Endothelial cell of umbilical vein (primary cell): ENCODE data around the gene ADI1. TPM values are rescaled to one million over a fixed set of nuclear protein-coding genes. Genes with fewer than 3 reads are reported as not detected.

Experiments
- BruUV-seq: library from RNA; stranded (reverse); fragments of 400-500 nt; replicated peaks from 2 replicates; lab custom pipeline; 2021; lab: Mats Ljungman, UMichigan
- CTCF ChIA-PET: fragments of 300-600, 350-600 bp; sonication (Branson Sonifier 250); formaldehyde crosslinking; loops from one replicate; lab custom pipeline; 2021; ENCODE audit warnings: antibody characterized with exemption, inconsistent platforms; lab: Charles Lee
- POLR2A ChIA-PET: fragments of 300-600, 350-600 bp; sonication (Branson Sonifier 250); formaldehyde crosslinking; loops from one replicate; lab custom pipeline; 2021; ENCODE audit warnings: antibody characterized with exemption, inconsistent platforms; lab: Charles Lee
- DNase-seq: peaks from one replicate; pipeline ENCODE4 v3.0.0-alpha.2; 2011; ENCODE audit warnings: low read depth, low spot score
- FAIRE-seq: peaks from 2 replicates; lab custom pipeline; 2011; peaks lifted over from hg19 to GRCh38; lab: Jason Lieb, UNC
- H2AFZ ChIP-seq: 2 replicates; pipeline ENCODE4 v1.6.0; 2012; ENCODE audit warnings: low read depth, low read length, control low read depth, inconsistent platforms
- H3K27ac ChIP-seq: 2 replicates; pipeline ENCODE4 v1.5.1; 2011; ENCODE audit warnings: low read depth, mild to moderate bottlenecking, control low read depth, low read length, moderate library complexity; ENCODE audit not compliant: insufficient read depth
- H3K27me3 ChIP-seq, 2 experiments: 2 replicates each; pipeline versions ENCODE4 v1.6.0 to v1.6.1; 2011; ENCODE audit warnings: low read length in 2 of 2, mixed read lengths in 1 of 2; ENCODE audit not compliant: control insufficient read depth in 2 of 2, insufficient read depth in 2 of 2
- H3K36me3 ChIP-seq, 2 experiments: 2 replicates in 1 of 2; 3 replicates in 1 of 2; pipeline ENCODE4 v1.5.1; 2011; ENCODE audit warnings: low read length in 2 of 2, mild to moderate bottlenecking in 1 of 2, moderate library complexity in 1 of 2; ENCODE audit not compliant: control insufficient read depth in 2 of 2, insufficient read depth in 2 of 2; ENCODE audit errors: extremely low read depth in 1 of 2
- H3K4me1 ChIP-seq: 3 replicates; pipeline ENCODE4 v1.5.1; 2011; ENCODE audit warnings: mild to moderate bottlenecking, low read length; ENCODE audit not compliant: control insufficient read depth, insufficient read depth; ENCODE audit errors: extremely low read depth
- H3K4me2 ChIP-seq: 2 replicates; pipeline ENCODE4 v1.6.1; 2011; ENCODE audit warnings: low read length, control low read depth, mixed read lengths; ENCODE audit not compliant: insufficient read depth
- H3K4me3 ChIP-seq, 3 experiments: fragments of 200-600 bp in 1 of 3; sonication (generic), shearing (Covaris generic) in 1 of 3; replicated peaks in 1 of 3; 2 replicates each; pipeline ENCODE4 v1.5.1; 2011 to 2016; ENCODE audit warnings: control low read depth in 3 of 3, low read length in 3 of 3, mild to moderate bottlenecking in 2 of 3, inconsistent platforms in 1 of 3, low read depth in 1 of 3, moderate library complexity in 1 of 3; ENCODE audit not compliant: insufficient read depth in 1 of 3
- H3K79me2 ChIP-seq: 2 replicates; pipeline ENCODE4 v1.6.0; 2012; ENCODE audit warnings: low read length, inconsistent platforms; ENCODE audit not compliant: control insufficient read depth, insufficient read depth
- H3K9ac ChIP-seq: replicated peaks from 2 replicates; pipeline ENCODE3; 2011; ENCODE audit warnings: low read length, control low read depth; ENCODE audit not compliant: insufficient read depth; ENCODE audit errors: extremely low read depth
- H3K9me1 ChIP-seq: replicated peaks from 3 replicates; pipeline ENCODE4 v1.6.0; 2011; ENCODE audit warnings: mild to moderate bottlenecking, low read length; ENCODE audit not compliant: control insufficient read depth, insufficient read depth; ENCODE audit errors: extremely low read depth
- H3K9me3 ChIP-seq: replicated peaks from 2 replicates; pipeline ENCODE4 v1.5.1; 2012; ENCODE audit warnings: low read length, inconsistent platforms; ENCODE audit not compliant: control insufficient read depth, insufficient read depth
- H4K20me1 ChIP-seq: replicated peaks from 2 replicates; pipeline ENCODE3; 2011; ENCODE audit warnings: mild to moderate bottlenecking, low read length; ENCODE audit not compliant: control insufficient read depth, insufficient read depth; ENCODE audit errors: extremely low read depth
- EZH2 ChIP-seq: IDR thresholded peaks from 2 replicates; pipeline ENCODE4 v1.6.1; 2012; ENCODE audit warnings: borderline replicate concordance, low read depth, mild to moderate bottlenecking, moderate library complexity, low read length, inconsistent platforms; ENCODE audit not compliant: severe bottlenecking
- FOS ChIP-seq: IDR thresholded peaks from 2 replicates; pipeline ENCODE4 v1.6.1; 2011; ENCODE audit warnings: mild to moderate bottlenecking, low read length, moderate library complexity, borderline replicate concordance; ENCODE audit not compliant: insufficient read depth
- GATA2 ChIP-seq: IDR thresholded peaks from 2 replicates; pipeline ENCODE4 v1.7.0; 2011; ENCODE audit warnings: low read depth, mild to moderate bottlenecking, moderate library complexity, mixed read lengths, low read length; ENCODE audit not compliant: insufficient read length, insufficient read depth
- JUN ChIP-seq: IDR thresholded peaks from 2 replicates; pipeline ENCODE4 v1.6.1; 2011; ENCODE audit warnings: borderline replicate concordance, low read depth; ENCODE audit not compliant: insufficient read length, insufficient read depth
- MYC ChIP-seq: IDR thresholded peaks from one replicate; pipeline ENCODE4 v1.6.1; 2011; ENCODE audit warnings: mild to moderate bottlenecking, low read depth, low read length
- POLR2A ChIP-seq: IDR thresholded peaks from 2 replicates; pipeline ENCODE4 v1.6.1; 2012; ENCODE audit warnings: low read depth, mild to moderate bottlenecking, control low read depth, low read length
- POLR2AphosphoS5 ChIP-seq: IDR thresholded peaks from 2 replicates; pipeline ENCODE4 v1.6.1; 2012; ENCODE audit warnings: low read depth, mild to moderate bottlenecking, control low read depth, low read length, moderate library complexity; ENCODE audit not compliant: insufficient read depth
- dilution Hi-C: fragments of 300-500 bp; cut with MboI; formaldehyde crosslinking; loops from one replicate; pipeline ENCODE4 v1.15.0; 2019; ENCODE audit warnings: low sequenced_read_pairs; ENCODE audit not compliant: extremely low pct_ligation_motif_present
- intact Hi-C: fragments of 100-400 bp; cut with micrococcal nuclease; formaldehyde crosslinking; loops from one replicate; pipeline ENCODE4 v1.10.0; 2022
- polyA plus RNA-seq, 4 experiments: library from polyadenylated mRNA; depleted of rRNA in 3 of 4; stranded (reverse) in 3 of 4; unstranded in 1 of 4; fragments of >200 nt; gene quantifications; 2 replicates each; pipeline versions ENCODE4 v1.2.1 to v1.2.3, GENCODE V29; 2011 to 2012; ENCODE audit warnings: missing spikeins in 1 of 4
- total RNA-seq: library from RNA; stranded (reverse); gene quantifications from 2 replicates; pipeline ENCODE4 v1.2.3, GENCODE V29; 2021
- TF ChIP-seq, protein P1 (sequence below): IDR thresholded peaks from 2 replicates; pipeline ENCODE4 v1.6.1; 2011; ENCODE audit not compliant: insufficient read depth, insufficient read length
- TF ChIP-seq, protein P2 (sequence below), 2 donors: IDR thresholded peaks; 1 replicate in 1 of 2; 2 replicates in 1 of 2; pipeline ENCODE4 v1.5.1; 2011; ENCODE audit warnings: low read length in 2 of 2, mild to moderate bottlenecking in 2 of 2, moderate library complexity in 2 of 2, control low read depth in 1 of 2, inconsistent platforms in 1 of 2, low read depth in 1 of 2; ENCODE audit not compliant: insufficient read depth in 1 of 2; ENCODE audit errors: extremely low read depth in 1 of 2

ADI1 gene
- total and polyA plus RNA-seq, 2 donors (not counting 3 experiments of a cell fraction or from before 2014, with no cell fraction given): 38.6 to 49.7 TPM

DNA sequence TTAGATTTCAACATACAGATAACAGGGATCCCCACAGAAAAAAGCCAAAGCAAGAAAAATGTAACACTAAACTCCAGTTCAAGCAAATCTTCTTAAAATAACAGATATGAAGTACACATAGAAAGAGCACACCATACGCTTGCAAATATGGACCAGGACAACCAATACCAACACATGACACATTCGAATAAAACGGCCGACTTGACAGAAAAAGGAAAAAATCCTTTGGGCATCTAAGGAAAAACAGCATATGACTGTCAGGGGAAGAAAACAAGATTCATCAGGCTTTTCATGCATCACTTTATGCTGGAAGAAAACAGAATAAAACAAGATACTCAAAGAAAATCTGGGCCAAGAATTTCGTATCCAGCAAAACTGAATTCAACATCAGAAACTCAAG, 22.8 kb upstream of the ADI1 start:
- CTCF ChIA-PET: no interaction called here
- Histone ChIP-seq H3K4me2 (no peak overlapping the region), H3K27me3 (no peaks in the 10 kb centered on the region), H3K9me3 (no peaks in the 10 kb centered on the region), H3K27ac (no peak overlapping the region), H3K36me3 (peaks cover 17 to 30% of the 10 kb centered on the region in 2 experiments), H3K79me2 (peaks cover 8% of the 10 kb centered on the region), H3K9ac (no peak overlapping the region), H4K20me1 (no peaks in the 10 kb centered on the region), H3K4me1 (peaks cover under 1% of the 10 kb centered on the region), H3K9me1 (no peaks in the 10 kb centered on the region), H3K4me3 (no peak overlapping the region), H2AFZ (no peak overlapping the region)
- dilution Hi-C loops: no loop called here
- TF ChIP-seq MYC (no peak), POLR2AphosphoS5 (no peak), POLR2A (no peak), JUN (no peak), EZH2 (no peak), FOS (no peak), GATA2 (no peak)
- TF ChIP-seq, protein P1, sequence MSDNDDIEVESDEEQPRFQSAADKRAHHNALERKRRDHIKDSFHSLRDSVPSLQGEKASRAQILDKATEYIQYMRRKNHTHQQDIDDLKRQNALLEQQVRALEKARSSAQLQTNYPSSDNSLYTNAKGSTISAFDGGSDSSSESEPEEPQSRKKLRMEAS: no peak
- TF ChIP-seq, protein P2, sequence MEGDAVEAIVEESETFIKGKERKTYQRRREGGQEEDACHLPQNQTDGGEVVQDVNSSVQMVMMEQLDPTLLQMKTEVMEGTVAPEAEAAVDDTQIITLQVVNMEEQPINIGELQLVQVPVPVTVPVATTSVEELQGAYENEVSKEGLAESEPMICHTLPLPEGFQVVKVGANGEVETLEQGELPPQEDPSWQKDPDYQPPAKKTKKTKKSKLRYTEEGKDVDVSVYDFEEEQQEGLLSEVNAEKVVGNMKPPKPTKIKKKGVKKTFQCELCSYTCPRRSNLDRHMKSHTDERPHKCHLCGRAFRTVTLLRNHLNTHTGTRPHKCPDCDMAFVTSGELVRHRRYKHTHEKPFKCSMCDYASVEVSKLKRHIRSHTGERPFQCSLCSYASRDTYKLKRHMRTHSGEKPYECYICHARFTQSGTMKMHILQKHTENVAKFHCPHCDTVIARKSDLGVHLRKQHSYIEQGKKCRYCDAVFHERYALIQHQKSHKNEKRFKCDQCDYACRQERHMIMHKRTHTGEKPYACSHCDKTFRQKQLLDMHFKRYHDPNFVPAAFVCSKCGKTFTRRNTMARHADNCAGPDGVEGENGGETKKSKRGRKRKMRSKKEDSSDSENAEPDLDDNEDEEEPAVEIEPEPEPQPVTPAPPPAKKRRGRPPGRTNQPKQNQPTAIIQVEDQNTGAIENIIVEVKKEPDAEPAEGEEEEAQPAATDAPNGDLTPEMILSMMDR (IDR thresholded peaks at IDR 0.05; ENCODE audit: extremely low read depth in 1 of 2, insufficient read depth in 1 of 2, low read depth in 1 of 2, low read length in 2 of 2): no peak
- DNase-seq: no peak
- FAIRE-seq: no peak
- POLR2A ChIA-PET: no interaction called here
- intact Hi-C loops: no loop called here
- TSS peak; percentile 8 for BruUV-seq
